NCI-H460 (cell line): ENCODE results near the gene TP53RK. TPM values are rescaled to one million over a fixed set of nuclear protein-coding genes. Genes with fewer than 3 reads are reported as not detected.

Experiments
- DNase-seq: peaks from one replicate; pipeline ENCODE4 v3.0.0-alpha.2; 2016; ENCODE audit warnings: low read depth; ENCODE audit errors: extremely low read depth
- total RNA-seq: library from RNA; depleted of rRNA; stranded (reverse); fragments of >200 nt; shearing (Covaris generic); gene quantifications from 2 replicates; pipeline ENCODE4 v1.2.3, GENCODE V29; 2014

TP53RK gene
- total RNA-seq, 1 experiment from 2014 or later: 24.2 TPM

- DNase-seq: no peak
Observed at GRCh38 chr20:46708172-46708860, 19.1 kb upstream of the TP53RK start.

GRCh38 chr20:46706242-46706641 lies 17.0 kb upstream of the TP53RK start:
- DNase-seq: no peak

GRCh38 chr20:46705378-46705729 lies 16.1 kb upstream of the TP53RK start:
- DNase-seq: no peak

GRCh38 chr20:46704714-46705377 lies 15.6 kb upstream of the TP53RK start:
- DNase-seq: no peak

GRCh38 chr20:46703435-46703834 lies 14.2 kb upstream of the TP53RK start:
- no peak for DNase-seq

- no peak for DNase-seq
Observed at GRCh38 chr20:46702447-46703203, 13.4 kb upstream of the TP53RK start.

GRCh38 chr20:46701986-46702385 lies 12.7 kb upstream of the TP53RK start:
- DNase-seq: no peak

GRCh38 chr20:46701556-46701955 lies 12.3 kb upstream of the TP53RK start:
- DNase-seq: no peak

GRCh38 chr20:46701057-46701456 lies 11.8 kb upstream of the TP53RK start:
- no peak for DNase-seq

- no peak for DNase-seq
Observed at GRCh38 chr20:46700481-46700880, 11.2 kb upstream of the TP53RK start.

GRCh38 chr20:46699651-46700359 lies 10.6 kb upstream of the TP53RK start:
- DNase-seq: no peak

GRCh38 chr20:46698788-46699187 lies 9.5 kb upstream of the TP53RK start:
- DNase-seq: no peak

GRCh38 chr20:46696791-46697279 lies 7.6 kb upstream of the TP53RK start:
- DNase-seq: no peak

- no peak for DNase-seq
Observed at GRCh38 chr20:46695892-46696291, 6.6 kb upstream of the TP53RK start.

- no peak for DNase-seq
Observed at GRCh38 chr20:46694484-46694883, 5.2 kb upstream of the TP53RK start.

- no peak for DNase-seq
Observed at GRCh38 chr20:46691196-46691595, 2.0 kb upstream of the TP53RK start.

- DNase-seq: no peak
Observed at GRCh38 chr20:46690219-46691106, 1.2 kb upstream of the TP53RK start.

- DNase-seq: no peak
Observed at GRCh38 chr20:46689754-46690085, 476 bp upstream of the TP53RK start.

- no peak for DNase-seq
Observed at GRCh38 chr20:46688151-46689081, 828 bp downstream of the TP53RK start.
